Cardiac fibroblast (primary cell): ENCODE measurements around the gene UBE4B.

Experiments used
- DNase-seq, 2 donors: peaks; one replicate each; pipeline versions ENCODE4 v3.0.0 to v3.0.0-alpha.2; 2010; ENCODE audit warnings: low read depth in 2 of 2
- H3K4me3 ChIP-seq, 2 donors: replicated peaks in 1 of 2; 1 replicate in 1 of 2; 2 replicates in 1 of 2; pipeline ENCODE4 v1.5.1; 2011; ENCODE audit warnings: low read depth in 2 of 2, low read length in 2 of 2, mild to moderate bottlenecking in 2 of 2, moderate library complexity in 1 of 2
- CTCF ChIP-seq: IDR thresholded peaks from one replicate; pipeline ENCODE4 v1.5.1; 2011; ENCODE audit warnings: low read depth, mild to moderate bottlenecking, low read length, inconsistent platforms

Gene UBE4B

GRCh38 chr1:10171105-10171767 is 138.5 kb downstream of the UBE4B start:
- TF ChIP-seq CTCF, result no peak
- no peak for DNase-seq
- no peak overlapping the region for H3K4me3 ChIP-seq

GRCh38 chr1:10171995-10172669 is 139.4 kb downstream of the UBE4B start:
- TF ChIP-seq CTCF, result no peak
- H3K4me3 ChIP-seq, result no peak overlapping the region
- DNase-seq, result no peak

GRCh38 chr1:10173582-10173981 is 140.8 kb downstream of the UBE4B start:
- DNase-seq, result no peak
- no peak for TF ChIP-seq CTCF
- no peak overlapping the region for H3K4me3 ChIP-seq

GRCh38 chr1:10177876-10178275 is 145.1 kb downstream of the UBE4B start:
- no peak overlapping the region for H3K4me3 ChIP-seq
- DNase-seq, result no peak
- no peak for TF ChIP-seq CTCF

- DNase-seq, result no peak
- no peak for TF ChIP-seq CTCF
- no peak overlapping the region for H3K4me3 ChIP-seq
Observed at GRCh38 chr1:10178597-10179405, 146.0 kb downstream of the UBE4B start.

- H3K4me3 ChIP-seq, result no peak overlapping the region
- no peak for TF ChIP-seq CTCF
- no peak for DNase-seq
Observed at GRCh38 chr1:10179406-10180091, 146.8 kb downstream of the UBE4B start.
